ENCODE results near the gene SGMS1. TPM values are rescaled to one million over a fixed set of nuclear protein-coding genes. Genes with fewer than 3 reads are reported as not detected.

The SGMS1 gene
- total and polyA plus RNA-seq, 2 experiments from 2014 or later = 15.0 to 34.7 TPM

- Histone ChIP-seq H3K4me1 (ENCODE audit: insufficient read depth) (peaks cover 9% of the 10 kb centered on the region), H4K20me1 (replicated peaks; ENCODE audit: insufficient read depth) (no peaks in the 10 kb centered on the region), H2AFZ (no peak overlapping the region), H3K4me2 (no peak overlapping the region), H3F3A (replicated peaks; ENCODE audit: low read depth) (no peaks in the 10 kb centered on the region), H3K4me3 (no peak overlapping the region), H3K79me2 (replicated peaks; ENCODE audit: insufficient read depth) (peaks cover 24% of the 10 kb centered on the region), H3K36me3 (ENCODE audit: insufficient read depth) (no peaks in the 10 kb centered on the region), H3K9me2 (ENCODE audit: insufficient read depth) (no peaks in the 10 kb centered on the region), H3K27ac (ENCODE audit: low read depth) (no peak overlapping the region), H3K27me3 (ENCODE audit: insufficient read depth) (no peaks in the 10 kb centered on the region)
- Mint-ChIP-seq H3K4me3 (no peak overlapping the region), H3K9me3 (peaks cover 3% of the 10 kb centered on the region; the same call in 2 of the 3 replicates), H3K36me3 (ENCODE audit: low read depth) (peaks cover 21% of the 10 kb centered on the region; the same call in 2 of the 3 replicates), H3K4me1 (peaks cover 37% of the 10 kb centered on the region), H3K27me3 (ENCODE audit: insufficient read depth, low read depth, poor library complexity) (peaks cover 6% of the 10 kb centered on the region), H3K27ac (no peak overlapping the region)
- TF ChIP-seq STAT1 (IDR thresholded peaks at IDR 0.05; ENCODE audit: unreplicated experiment) (no peak), JUNB (IDR thresholded peaks at IDR 0.05; ENCODE audit: unreplicated experiment) (no peak), CTCF (conservative IDR thresholded peaks at IDR 0.05; ENCODE audit: low read depth in 2 of 2) (no peak), EZH2 (IDR thresholded peaks at IDR 0.05; ENCODE audit: low read depth, unreplicated experiment) (no peak), CREB1 (CRISPR knock-in tag; IDR thresholded peaks at IDR 0.05; ENCODE audit: low read depth) (no peak), ZNF331 (CRISPR knock-in tag; IDR thresholded peaks at IDR 0.05; ENCODE audit: low read depth) (no peak), REST (IDR thresholded peaks at IDR 0.05; ENCODE audit: unreplicated experiment) (no peak), EZH2phosphoT487 (IDR thresholded peaks at IDR 0.05; ENCODE audit: unreplicated experiment) (no peak), POLR2AphosphoS5 (IDR thresholded peaks at IDR 0.05; ENCODE audit: low read depth) (no peak), ZNF114 (CRISPR knock-in tag; IDR thresholded peaks at IDR 0.05) (no peak), ETS1 (IDR thresholded peaks at IDR 0.05) (no peak), ZNF462 (CRISPR knock-in tag; IDR thresholded peaks at IDR 0.05) (no peak), NANOG (IDR thresholded peaks at IDR 0.05; ENCODE audit: borderline replicate concordance) (no peak)
- no peak for DNase-seq (ENCODE audit: low spot score)
- ATAC-seq = no peak
Observed at GRCh38 chr10:50402466-50402865, 221.3 kb downstream of the SGMS1 start.
